HG02943 (cell line): ENCODE data around the gene ANKDD1B.

Source experiments
- ATAC-seq: cut with Tn5 transposase; IDR thresholded peaks from one replicate; pipeline ENCODE4 v1.9.1; 2021; ENCODE audit warnings: mild to moderate bottlenecking, low read depth, moderate library complexity; ENCODE audit not compliant: unreplicated experiment

ANKDD1B gene

GRCh38 chr5:75614176-75614575, 2.9 kb downstream of the ANKDD1B start:
- no peak for ATAC-seq

- no peak for ATAC-seq
These were observed 5.2 kb downstream of the ANKDD1B start for GRCh38 chr5:75616371-75616881.

DNA sequence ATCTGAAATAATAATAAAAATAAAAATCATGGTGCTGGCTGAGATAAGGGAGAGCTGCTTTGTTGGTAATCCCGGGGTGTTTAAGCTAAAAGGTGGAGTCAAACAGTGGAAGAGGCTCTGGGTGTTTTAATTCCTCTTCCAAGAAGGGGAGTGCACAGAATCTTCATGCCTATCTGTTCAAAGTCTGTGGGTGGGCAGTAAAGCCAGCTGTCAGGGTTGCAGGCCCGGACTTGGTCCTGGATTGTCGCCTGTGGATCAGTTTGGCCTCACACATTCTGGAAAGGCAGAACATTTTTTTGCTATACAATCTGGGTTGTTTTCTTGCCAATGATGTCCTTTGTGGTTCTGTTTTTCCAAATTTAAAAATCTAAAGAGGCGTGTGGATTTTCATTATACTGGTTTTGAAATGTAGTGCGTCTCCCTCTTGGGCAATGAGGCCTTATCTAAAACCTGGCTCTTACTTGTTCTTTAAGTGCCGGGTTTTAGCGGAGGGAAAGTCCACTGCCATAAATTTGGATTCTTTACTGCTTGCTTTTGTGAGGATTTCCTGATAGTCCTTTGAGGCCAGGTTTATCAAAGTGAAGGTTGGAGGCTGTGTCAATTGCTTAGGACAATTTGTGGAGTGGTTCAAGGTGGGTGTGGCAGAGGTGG, 5.8 kb downstream of the ANKDD1B start:
- no peak for ATAC-seq

DNA sequence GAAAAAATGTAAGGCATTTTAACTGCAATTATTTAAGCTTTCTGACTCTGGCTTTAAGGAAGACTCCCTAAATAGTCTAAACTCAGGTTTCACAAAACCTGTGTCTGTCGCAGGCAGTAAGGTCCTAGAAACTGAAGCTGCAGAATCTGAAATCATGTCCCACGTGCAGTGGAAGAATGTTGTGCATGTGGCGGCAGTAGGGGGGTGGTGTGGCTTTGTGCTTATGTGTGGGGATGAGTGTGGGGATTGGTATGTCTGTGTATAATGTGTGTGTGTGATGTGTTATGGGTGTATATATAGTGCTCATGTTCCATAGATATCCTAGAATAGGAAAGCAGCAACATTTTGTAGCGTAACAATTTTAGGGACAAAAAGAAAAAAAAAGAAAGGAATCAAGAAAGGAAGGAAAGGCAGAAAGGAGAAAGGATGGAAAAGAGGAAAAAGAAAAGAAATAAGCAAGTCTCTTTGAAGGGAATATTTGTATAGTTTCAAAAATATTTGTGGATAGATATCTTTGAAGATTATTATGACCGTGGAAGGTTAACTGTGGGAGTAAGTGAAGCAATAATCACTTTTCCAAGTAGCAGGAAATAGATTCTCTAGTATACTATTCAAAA, 6.6 kb downstream of the ANKDD1B start:
- ATAC-seq: no peak

GRCh38 chr5:75620184-75620959, 9.1 kb downstream of the ANKDD1B start:
- ATAC-seq: no peak

DNA sequence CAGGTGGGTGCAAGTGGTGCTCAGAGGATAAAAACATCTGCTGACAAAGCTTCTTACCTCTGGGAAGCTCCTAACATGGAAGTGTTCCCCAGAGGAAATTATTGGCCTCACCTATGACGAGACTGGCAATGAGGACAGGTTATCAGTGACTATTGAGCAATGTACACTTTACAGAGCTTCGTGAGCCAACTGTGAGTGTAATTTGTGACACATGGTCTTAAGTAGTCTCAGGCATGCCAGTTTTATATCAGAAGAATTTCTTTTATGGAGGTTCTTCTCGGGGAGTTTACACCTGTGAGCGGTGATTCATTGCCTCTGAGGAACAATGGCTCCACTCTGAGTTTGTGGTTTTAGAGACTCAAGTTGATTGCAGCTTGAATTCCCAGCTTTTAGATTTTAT, 11.3 kb downstream of the ANKDD1B start:
- ATAC-seq: no peak

DNA sequence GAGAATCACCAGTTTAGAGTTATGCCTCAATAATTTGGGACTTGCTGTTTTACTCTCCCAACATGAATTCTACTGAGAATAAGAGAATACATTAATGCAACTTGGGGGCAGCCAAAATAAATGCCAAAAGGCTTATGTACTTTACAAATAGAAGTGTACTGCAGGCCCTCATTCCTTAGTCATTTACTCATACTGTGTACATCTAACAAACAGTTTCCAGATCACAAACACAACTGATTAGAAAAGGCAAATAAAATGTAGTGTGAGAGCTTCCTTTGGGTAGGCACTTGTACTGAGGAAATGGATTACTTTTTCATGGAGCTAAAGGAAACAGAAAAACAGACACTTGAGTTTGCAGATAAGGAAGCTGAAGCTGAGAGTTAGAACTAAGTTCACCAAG, 12.6 kb downstream of the ANKDD1B start:
- no peak for ATAC-seq

GRCh38 chr5:75626959-75627358, 15.7 kb downstream of the ANKDD1B start:
- ATAC-seq: no peak

DNA sequence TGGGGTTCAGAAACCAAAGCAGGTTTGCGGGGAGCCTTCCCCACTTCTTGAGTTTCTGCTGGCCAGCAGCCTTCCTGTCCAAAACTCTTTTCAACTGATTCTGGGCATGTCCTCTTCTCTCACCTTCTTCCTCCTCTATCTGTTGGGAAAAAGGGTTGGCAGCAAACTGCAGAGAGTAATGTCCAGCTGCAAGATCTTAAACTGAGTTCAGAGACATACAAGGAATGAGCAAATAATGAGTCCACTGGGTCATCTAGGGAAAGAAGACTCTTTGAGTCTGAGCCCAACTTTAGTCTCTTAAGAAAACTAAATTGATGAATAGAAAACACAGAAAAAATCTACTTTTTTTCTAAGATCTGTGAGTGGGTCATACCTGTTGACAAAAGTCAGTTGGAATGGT, 16.5 kb downstream of the ANKDD1B start:
- ATAC-seq: no peak

DNA sequence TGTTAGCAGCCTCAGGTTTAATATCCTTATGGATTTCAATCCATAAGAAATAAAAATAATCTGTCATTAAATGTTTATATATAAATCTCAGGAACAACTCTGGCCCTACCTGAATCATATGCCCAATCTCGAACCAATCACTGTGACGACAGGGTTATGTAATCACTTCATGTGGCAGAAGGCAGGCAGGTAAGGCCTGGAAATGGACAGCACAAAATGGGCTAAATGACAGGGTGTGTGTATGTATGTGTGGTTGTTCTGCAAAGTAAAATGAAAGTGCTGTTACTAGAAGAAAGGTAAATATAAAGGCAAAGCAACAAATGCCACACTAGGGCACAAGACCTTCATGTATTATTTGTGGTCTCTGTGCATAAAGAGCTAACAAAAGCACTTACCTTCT, 19.6 kb downstream of the ANKDD1B start:
- no peak for ATAC-seq

GRCh38 chr5:75632321-75632720, 21.1 kb downstream of the ANKDD1B start:
- ATAC-seq: no peak

- no peak for ATAC-seq
These were observed 26.7 kb downstream of the ANKDD1B start for GRCh38 chr5:75637949-75638348.

GRCh38 chr5:75639535-75640311, 28.5 kb downstream of the ANKDD1B start:
- ATAC-seq: no peak

GRCh38 chr5:75640395-75640794, 29.1 kb downstream of the ANKDD1B start:
- ATAC-seq: no peak

GRCh38 chr5:75640826-75641225, 29.6 kb downstream of the ANKDD1B start:
- no peak for ATAC-seq

DNA sequence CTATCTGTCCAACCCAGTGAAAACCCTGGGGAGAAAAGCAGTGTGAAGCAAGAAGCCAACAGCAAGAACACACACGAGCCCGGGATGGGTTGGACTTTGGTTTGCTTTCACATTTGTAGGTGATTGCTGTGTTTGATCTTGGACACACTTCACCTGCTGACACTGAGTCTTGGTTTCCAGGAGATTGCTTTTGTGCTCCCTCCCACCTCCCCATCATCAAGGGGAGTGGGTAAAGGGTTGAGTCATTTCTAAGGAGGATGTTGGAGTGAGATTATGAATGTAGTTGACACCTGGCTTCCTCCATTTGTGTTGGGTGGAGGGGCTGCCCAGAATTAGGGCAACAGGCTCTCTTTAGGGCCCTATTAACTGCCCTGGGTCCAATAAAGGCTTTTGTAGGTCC, 37.5 kb downstream of the ANKDD1B start:
- ATAC-seq: no peak

DNA sequence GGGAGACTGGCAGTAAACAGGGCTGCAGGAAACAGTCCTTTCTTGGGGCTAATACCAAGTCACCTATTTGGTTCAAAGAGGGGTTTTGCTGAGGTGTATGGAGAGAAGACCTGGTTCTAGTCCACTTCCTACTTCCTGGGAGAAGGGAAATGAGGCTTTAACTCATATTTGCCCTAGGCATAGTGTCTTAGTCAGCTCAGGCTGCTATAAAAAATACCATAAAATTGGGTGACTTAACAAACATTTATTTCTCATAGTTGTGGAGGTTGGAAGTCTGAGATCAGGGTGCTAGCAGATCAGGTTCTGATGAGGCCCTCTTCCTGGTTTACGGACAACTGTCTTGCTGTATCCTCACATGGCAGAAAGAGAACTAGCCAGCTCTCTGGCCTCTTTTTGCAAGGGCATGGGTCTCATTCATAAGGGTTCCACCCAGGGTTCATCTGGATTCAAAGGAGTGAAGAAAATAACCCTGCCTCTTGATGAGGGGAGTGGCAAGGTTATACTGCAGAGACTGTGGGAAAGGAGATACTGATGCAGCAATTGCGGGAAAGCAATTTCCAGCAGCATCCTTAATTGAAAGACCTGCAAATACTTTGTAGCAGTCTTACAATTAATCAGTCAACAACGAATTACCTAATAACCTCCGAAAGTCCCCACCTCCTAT, 40.5 kb downstream of the ANKDD1B start:
- no peak for ATAC-seq

DNA sequence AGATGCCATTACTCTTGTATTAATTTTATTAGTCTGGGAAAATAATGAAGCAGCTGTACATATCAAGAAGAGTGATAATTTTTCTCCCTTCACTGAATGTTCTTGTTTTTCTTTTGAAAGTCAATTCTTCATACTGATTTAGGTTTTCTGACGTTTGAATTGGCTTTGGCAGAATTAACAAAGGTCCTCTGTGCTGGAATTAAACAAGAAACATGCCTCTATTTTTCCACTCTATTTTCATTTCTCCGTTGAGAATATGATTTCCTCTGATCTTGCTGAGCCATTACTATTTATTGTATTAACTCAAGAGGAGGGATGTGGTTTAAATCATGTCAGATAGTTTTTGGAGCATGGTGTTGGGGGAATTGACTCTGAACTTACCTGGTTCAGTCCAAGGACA, 42.3 kb downstream of the ANKDD1B start:
- ATAC-seq: no peak

DNA sequence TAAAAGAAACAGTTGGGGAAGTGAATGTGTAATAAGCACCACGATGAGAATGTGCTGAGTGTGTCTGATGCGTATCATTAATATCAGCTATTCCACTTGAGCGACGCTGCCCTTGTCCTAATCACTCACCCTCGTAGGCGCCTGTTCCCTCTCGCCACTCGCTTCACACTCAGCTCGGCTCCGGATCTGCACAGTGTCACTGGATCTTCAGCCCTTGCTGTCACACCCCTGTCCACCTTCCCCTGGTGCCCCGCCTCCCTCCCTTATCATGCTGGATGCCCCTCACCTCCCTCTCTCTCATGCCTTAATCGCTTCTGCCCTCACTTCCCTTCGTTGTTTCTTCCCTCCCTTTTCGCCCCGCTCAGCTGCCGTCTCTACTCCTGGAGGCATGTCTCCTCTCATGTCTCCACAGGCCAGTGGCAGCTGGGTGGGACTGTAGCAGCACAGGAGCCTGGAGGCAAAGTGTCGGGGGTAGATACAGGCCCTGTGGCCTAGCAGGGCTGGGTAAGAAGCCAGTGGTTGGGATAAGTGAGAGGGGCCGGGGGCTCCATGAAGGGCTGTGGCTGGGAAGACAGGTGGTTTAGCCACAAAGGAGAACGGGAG, 43.5 kb downstream of the ANKDD1B start:
- no peak for ATAC-seq
